Measurements from ENCODE around the gene FXYD2.

Gene FXYD2

DNA sequence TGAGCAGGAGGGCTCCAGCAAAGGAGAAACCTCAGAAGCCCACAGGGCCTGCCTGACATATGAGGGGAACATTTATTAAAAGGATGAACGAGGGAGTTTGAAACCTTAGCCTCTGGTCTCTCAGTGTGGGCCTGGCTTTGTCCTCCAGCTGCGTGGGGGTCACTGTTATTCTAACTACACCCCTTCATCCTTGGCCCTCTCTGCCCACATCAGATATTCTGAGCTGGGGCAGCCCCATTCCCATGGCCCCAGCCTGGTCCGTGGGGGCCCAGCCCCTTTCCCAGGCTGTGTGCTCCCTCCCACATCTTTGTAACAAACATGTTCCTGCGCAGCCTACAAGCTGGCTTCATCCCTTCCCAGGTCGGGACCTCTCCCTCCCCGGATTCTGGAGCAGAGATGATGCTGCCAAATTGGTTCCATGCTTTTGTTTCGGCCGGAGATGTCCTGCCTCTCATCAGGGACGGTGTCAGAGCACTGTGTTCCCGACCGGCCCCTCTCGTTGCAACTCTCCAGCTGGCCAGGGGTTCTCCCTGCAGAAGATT, 47.9 kb upstream of the FXYD2 start:
- H2BK15ac ChIP-seq (ENCODE audit: low read length): no peak overlapping the region
- no peak overlapping the region for H4K8ac ChIP-seq (ENCODE audit: low read depth, low read length)
- no peak overlapping the region for H2BK12ac ChIP-seq (ENCODE audit: low read length)
- no peak overlapping the region for H2AFZ ChIP-seq (ENCODE audit: low read length)
- no peak overlapping the region for H4K91ac ChIP-seq (ENCODE audit: low read depth, low read length, poor library complexity)
- H3K9ac ChIP-seq (ENCODE audit: low read depth, low read length, poor library complexity): no peak overlapping the region
- no peak for DNase-seq (ENCODE audit: low spot score)
- no peak overlapping the region for H3K27ac ChIP-seq (replicated peaks; ENCODE audit: low read length)
- H3K14ac ChIP-seq (ENCODE audit: low read length): no peak overlapping the region
- whole genome bisulfite sequencing, 2 donors (ENCODE audit: extremely low coverage in 2 of 2, insufficient read length in 2 of 2, insufficient replicate concordance in 1 of 2): no CpG with 5 or more reads among the region's 12 CpGs
- peaks cover 4 to 7% of the 10 kb centered on the region in 2 donors for H3K36me3 ChIP-seq (replicated peaks in 1 of 2; ENCODE audit: control insufficient read depth in 2 of 2, insufficient read depth in 2 of 2, low read length in 2 of 2)
- no peak overlapping the region for H2BK120ac ChIP-seq (ENCODE audit: low read depth, low read length)
- peak overlapping the region; percentile 76 for H3K23ac ChIP-seq (ENCODE audit: low read depth, low read length, poor library complexity)
- no peak overlapping the region for H2AK5ac ChIP-seq (ENCODE audit: low read depth, low read length)
- H2BK5ac ChIP-seq (ENCODE audit: low read length): no peak overlapping the region
- H3K4me3 ChIP-seq (ENCODE audit: low read length in 2 of 2): no peak overlapping the region
- peak overlapping the region; percentile 69 for H3K18ac ChIP-seq (ENCODE audit: low read length)
- H3K27me3 ChIP-seq (ENCODE audit: control insufficient read depth in 3 of 3, insufficient read depth in 3 of 3, low read depth in 1 of 3, low read length in 3 of 3): peaks cover 0 to 4% (median 0%) of the 10 kb centered on the region in 3 experiments
- no peaks in the 10 kb centered on the region for H3K9me3 ChIP-seq (replicated peaks in 1 of 2; ENCODE audit: control insufficient read depth in 2 of 2, insufficient read depth in 1 of 2, low read depth in 1 of 2, low read length in 2 of 2)
- H3K4ac ChIP-seq (ENCODE audit: low read length): no peak overlapping the region
- peaks cover 28% of the 10 kb centered on the region for H3K79me1 ChIP-seq (ENCODE audit: low read depth, low read length)
- peaks cover 27 to 37% of the 10 kb centered on the region in 2 donors for H3K4me1 ChIP-seq (ENCODE audit: control insufficient read depth in 2 of 2, insufficient read depth in 1 of 2, low read depth in 1 of 2, low read length in 2 of 2)
- H3K4me2 ChIP-seq (ENCODE audit: insufficient read depth, low read length, poor library complexity, severe bottlenecking): no peak overlapping the region

DNA sequence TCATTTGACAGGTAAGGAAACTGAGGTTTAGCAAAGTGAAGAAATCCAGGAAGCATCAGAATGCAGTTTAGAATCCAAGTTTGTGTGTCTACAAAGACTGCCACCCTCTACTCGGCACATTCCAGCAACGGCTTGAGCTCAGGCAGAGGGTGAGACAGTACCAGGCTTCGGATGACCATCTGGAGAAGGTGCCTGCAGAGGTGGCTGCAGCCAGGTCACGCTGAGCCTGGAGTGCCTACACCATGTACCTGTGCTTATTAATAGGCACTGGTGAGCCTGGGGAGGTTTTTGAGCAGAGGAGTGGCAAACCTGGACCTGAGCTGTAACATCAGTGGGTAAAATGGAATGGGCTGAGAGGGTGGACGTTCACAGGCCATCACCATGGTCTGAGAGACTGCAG, 47.2 kb upstream of the FXYD2 start:
- H2BK12ac ChIP-seq (ENCODE audit: low read length): no peak overlapping the region
- H3K27ac ChIP-seq (replicated peaks; ENCODE audit: low read length): no peak overlapping the region

DNA sequence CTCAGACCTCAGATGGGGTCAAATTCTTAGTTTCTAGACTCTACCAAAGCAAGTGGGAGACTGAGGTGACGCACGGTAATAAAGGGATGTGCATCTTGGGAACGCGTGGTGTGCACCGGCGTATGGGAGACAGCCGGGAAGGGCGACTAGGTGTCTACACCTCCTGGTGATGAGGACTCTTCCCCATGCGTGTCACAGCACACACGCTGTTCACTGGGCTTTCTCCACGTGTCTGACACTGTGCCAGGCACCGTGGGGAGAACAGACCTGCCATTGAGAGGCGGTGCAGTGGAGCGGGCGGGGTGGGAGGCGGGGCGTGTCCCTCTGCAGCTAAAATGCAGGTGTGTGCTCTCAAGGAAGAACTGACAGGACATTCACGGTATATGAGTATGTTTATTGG, 46.6 kb upstream of the FXYD2 start:
- H3K23ac ChIP-seq (ENCODE audit: low read depth, low read length, poor library complexity): no peak overlapping the region
- DNase-seq (ENCODE audit: low spot score): no peak
- no peak overlapping the region for H3K4me2 ChIP-seq (ENCODE audit: insufficient read depth, low read length, poor library complexity, severe bottlenecking)
- no peak overlapping the region for H3K27ac ChIP-seq (replicated peaks; ENCODE audit: low read length)
- no peaks in the 10 kb centered on the region for H3K9me3 ChIP-seq (replicated peaks in 1 of 2; ENCODE audit: control insufficient read depth in 2 of 2, insufficient read depth in 1 of 2, low read depth in 1 of 2, low read length in 2 of 2)
- no peak overlapping the region for H2AK5ac ChIP-seq (ENCODE audit: low read depth, low read length)
- H3K18ac ChIP-seq (ENCODE audit: low read length): peak overlapping the region; percentile 45
- H2BK5ac ChIP-seq (ENCODE audit: low read length): no peak overlapping the region
- H2AFZ ChIP-seq (ENCODE audit: low read length): no peak overlapping the region
- H2BK120ac ChIP-seq (ENCODE audit: low read depth, low read length): no peak overlapping the region
- H3K4me3 ChIP-seq (ENCODE audit: low read length in 2 of 2): no peak overlapping the region
- no peak overlapping the region for H3K4ac ChIP-seq (ENCODE audit: low read length)
- H3K4me1 ChIP-seq (ENCODE audit: control insufficient read depth in 2 of 2, insufficient read depth in 1 of 2, low read depth in 1 of 2, low read length in 2 of 2): peaks cover 21 to 33% of the 10 kb centered on the region in 2 donors
- no peaks in the 10 kb centered on the region for H3K27me3 ChIP-seq (ENCODE audit: control insufficient read depth in 3 of 3, insufficient read depth in 3 of 3, low read depth in 1 of 3, low read length in 3 of 3)
- WGBS, 2 donors (ENCODE audit: extremely low coverage in 2 of 2, insufficient read length in 2 of 2, insufficient replicate concordance in 1 of 2): no CpG with 5 or more reads among the region's 18 CpGs
- no peak overlapping the region for H2BK15ac ChIP-seq (ENCODE audit: low read length)
- H3K14ac ChIP-seq (ENCODE audit: low read length): no peak overlapping the region
- no peak overlapping the region for H2BK12ac ChIP-seq (ENCODE audit: low read length)
- no peak overlapping the region for H4K8ac ChIP-seq (ENCODE audit: low read depth, low read length)
- H3K9ac ChIP-seq (ENCODE audit: low read depth, low read length, poor library complexity): no peak overlapping the region
- H4K91ac ChIP-seq (ENCODE audit: low read depth, low read length, poor library complexity): no peak overlapping the region
- peaks cover 4 to 11% of the 10 kb centered on the region in 2 donors for H3K36me3 ChIP-seq (replicated peaks in 1 of 2; ENCODE audit: control insufficient read depth in 2 of 2, insufficient read depth in 2 of 2, low read length in 2 of 2)
- H3K79me1 ChIP-seq (ENCODE audit: low read depth, low read length): peaks cover 28% of the 10 kb centered on the region

More for the DNA sequence above, 47.2 kb upstream of the FXYD2 start:
- no peak overlapping the region for H2AFZ ChIP-seq (ENCODE audit: low read length)
- no peak overlapping the region for H3K14ac ChIP-seq (ENCODE audit: low read length)
- no peak overlapping the region for H3K18ac ChIP-seq (ENCODE audit: low read length)
- no peak overlapping the region for H3K4me2 ChIP-seq (ENCODE audit: insufficient read depth, low read length, poor library complexity, severe bottlenecking)
- DNase-seq (ENCODE audit: low spot score): no peak
- H3K79me1 ChIP-seq (ENCODE audit: low read depth, low read length): peaks cover 30% of the 10 kb centered on the region
- no peak overlapping the region for H3K9ac ChIP-seq (ENCODE audit: low read depth, low read length, poor library complexity)
- H3K4me3 ChIP-seq (ENCODE audit: low read length in 2 of 2): no peak overlapping the region
- H3K36me3 ChIP-seq (replicated peaks in 1 of 2; ENCODE audit: control insufficient read depth in 2 of 2, insufficient read depth in 2 of 2, low read length in 2 of 2): peaks cover 4 to 7% of the 10 kb centered on the region in 2 donors
- no peaks in the 10 kb centered on the region for H3K27me3 ChIP-seq (ENCODE audit: control insufficient read depth in 3 of 3, insufficient read depth in 3 of 3, low read depth in 1 of 3, low read length in 3 of 3)
- no peak overlapping the region for H2BK120ac ChIP-seq (ENCODE audit: low read depth, low read length)
- no peak overlapping the region for H2AK5ac ChIP-seq (ENCODE audit: low read depth, low read length)
- H3K4ac ChIP-seq (ENCODE audit: low read length): no peak overlapping the region
- no peak overlapping the region for H4K91ac ChIP-seq (ENCODE audit: low read depth, low read length, poor library complexity)
- H4K8ac ChIP-seq (ENCODE audit: low read depth, low read length): no peak overlapping the region
- no peaks in the 10 kb centered on the region for H3K9me3 ChIP-seq (replicated peaks in 1 of 2; ENCODE audit: control insufficient read depth in 2 of 2, insufficient read depth in 1 of 2, low read depth in 1 of 2, low read length in 2 of 2)
- H3K23ac ChIP-seq (ENCODE audit: low read depth, low read length, poor library complexity): peak overlapping the region; percentile 4
- WGBS, 2 donors (ENCODE audit: extremely low coverage in 2 of 2, insufficient read length in 2 of 2, insufficient replicate concordance in 1 of 2): no CpG with 5 or more reads among the region's 5 CpGs
- H3K4me1 ChIP-seq (ENCODE audit: control insufficient read depth in 2 of 2, insufficient read depth in 1 of 2, low read depth in 1 of 2, low read length in 2 of 2): peaks cover 21 to 33% of the 10 kb centered on the region in 2 donors
- no peak overlapping the region for H2BK15ac ChIP-seq (ENCODE audit: low read length)
- no peak overlapping the region for H2BK5ac ChIP-seq (ENCODE audit: low read length)

DNA sequence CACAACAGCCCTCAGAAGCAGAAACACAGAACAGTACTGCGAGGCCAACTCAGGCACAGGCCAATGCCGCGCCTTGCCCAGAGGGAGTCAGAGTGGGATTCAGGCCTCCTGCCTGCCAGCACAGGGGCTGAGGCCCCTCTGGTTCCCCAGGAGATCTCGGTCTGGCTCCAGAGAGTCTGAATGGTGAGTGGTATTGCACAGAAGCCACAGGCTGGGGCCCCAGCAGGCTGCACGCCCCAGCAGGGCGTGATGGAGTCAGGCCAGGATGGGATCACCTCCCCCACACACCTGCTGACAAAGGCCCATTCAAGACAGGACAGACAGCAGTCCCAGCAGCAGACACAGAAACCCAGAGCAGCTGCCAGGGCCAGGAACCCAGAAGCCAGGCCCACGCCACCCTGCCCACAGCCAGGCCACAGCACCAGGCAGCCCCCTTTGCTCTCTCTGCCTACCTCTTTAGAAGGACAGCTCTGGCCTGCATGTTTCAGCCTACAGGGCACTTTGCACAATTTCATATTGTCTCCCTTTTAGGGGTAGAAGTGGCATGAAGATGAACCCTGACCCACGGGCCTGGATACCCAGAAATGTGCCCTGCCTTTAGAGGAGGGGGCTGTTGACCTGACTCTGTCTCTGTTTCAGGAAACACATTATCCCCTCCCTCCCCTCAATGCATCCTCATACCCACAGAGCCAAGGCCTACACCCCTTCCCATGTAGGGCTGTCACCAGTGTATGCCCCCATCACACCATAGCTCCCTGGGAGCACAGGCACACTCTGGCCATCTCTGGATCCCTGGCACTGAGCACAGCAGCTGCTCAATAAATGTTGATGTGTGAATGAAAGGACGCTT, 45.8 kb upstream of the FXYD2 start:
- no peak overlapping the region for H2BK120ac ChIP-seq (ENCODE audit: low read depth, low read length)
- H3K4me3 ChIP-seq (ENCODE audit: low read length in 2 of 2): no peak overlapping the region
- no peak overlapping the region for H3K14ac ChIP-seq (ENCODE audit: low read length)
- H3K18ac ChIP-seq (ENCODE audit: low read length): peak overlapping the region; percentile 30
- peaks cover 4 to 13% of the 10 kb centered on the region in 2 donors for H3K36me3 ChIP-seq (replicated peaks in 1 of 2; ENCODE audit: control insufficient read depth in 2 of 2, insufficient read depth in 2 of 2, low read length in 2 of 2)
- peak overlapping the region; percentile 18 for H2AK5ac ChIP-seq (ENCODE audit: low read depth, low read length)
- H3K4ac ChIP-seq (ENCODE audit: low read length): no peak overlapping the region
- no peak overlapping the region for H4K8ac ChIP-seq (ENCODE audit: low read depth, low read length)
- peak overlapping the region; percentile 47 for H3K4me2 ChIP-seq (ENCODE audit: insufficient read depth, low read length, poor library complexity, severe bottlenecking)
- WGBS, 2 donors (ENCODE audit: extremely low coverage in 2 of 2, insufficient read length in 2 of 2, insufficient replicate concordance in 1 of 2): no CpG with 5 or more reads among the region's 9 CpGs
- H4K91ac ChIP-seq (ENCODE audit: low read depth, low read length, poor library complexity): no peak overlapping the region
- peak overlapping the region; percentile 37 for H3K23ac ChIP-seq (ENCODE audit: low read depth, low read length, poor library complexity)
- no peak overlapping the region for H2BK12ac ChIP-seq (ENCODE audit: low read length)
- no peak overlapping the region for H3K9ac ChIP-seq (ENCODE audit: low read depth, low read length, poor library complexity)
- peaks cover 24% of the 10 kb centered on the region for H3K79me1 ChIP-seq (ENCODE audit: low read depth, low read length)
- H3K4me1 ChIP-seq (ENCODE audit: control insufficient read depth in 2 of 2, insufficient read depth in 1 of 2, low read depth in 1 of 2, low read length in 2 of 2): peaks cover 18 to 32% of the 10 kb centered on the region in 2 donors
- peak overlapping the region; percentile 38 for H3K27ac ChIP-seq (replicated peaks; ENCODE audit: low read length)
- no peak overlapping the region for H2BK5ac ChIP-seq (ENCODE audit: low read length)
- no peak overlapping the region for H2BK15ac ChIP-seq (ENCODE audit: low read length)
- no peaks in the 10 kb centered on the region for H3K27me3 ChIP-seq (ENCODE audit: control insufficient read depth in 3 of 3, insufficient read depth in 3 of 3, low read depth in 1 of 3, low read length in 3 of 3)
- no peaks in the 10 kb centered on the region for H3K9me3 ChIP-seq (replicated peaks in 1 of 2; ENCODE audit: control insufficient read depth in 2 of 2, insufficient read depth in 1 of 2, low read depth in 1 of 2, low read length in 2 of 2)
- H2AFZ ChIP-seq (ENCODE audit: low read length): no peak overlapping the region
- no peak for DNase-seq (ENCODE audit: low spot score)
